Measurements from ENCODE around the gene DEFB132. TPM values are rescaled to one million over a fixed set of nuclear protein-coding genes. Genes with fewer than 3 reads are reported as not detected.

DEFB132 gene
- total and polyA plus RNA-seq, 7 donors = not detected

DNA sequence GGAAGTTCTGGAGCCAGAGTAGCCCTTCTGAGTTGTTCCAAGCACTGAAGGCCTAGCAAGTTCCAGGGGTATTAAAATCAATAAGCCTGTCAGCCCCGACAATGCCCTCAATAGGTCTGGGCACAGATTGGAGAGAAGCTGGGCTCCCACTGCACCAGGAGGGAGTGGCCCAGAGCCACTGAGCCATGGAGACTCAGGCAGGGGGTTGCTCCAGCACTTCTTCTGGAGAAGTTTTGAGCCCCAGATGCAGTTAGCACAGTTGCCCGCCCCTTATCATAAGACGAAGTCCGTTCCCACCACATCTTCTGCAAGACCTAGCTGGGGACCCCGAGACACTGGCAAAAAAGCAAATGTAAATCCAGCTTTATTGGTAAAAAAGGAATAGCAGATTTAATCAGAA is 13.0 kb downstream of the DEFB132 start:
- WGBS, 3 donors = 81 to 94% (median 88%) methylated on average over 5 of the region's 5 CpGs
- intact Hi-C loops (cut with DNase I) = loop anchor here in 1 of 2 donors (10.0 kb wide), 1 partner anchor 64 kb away; no protein-coding TSS in a partner anchor

DNA sequence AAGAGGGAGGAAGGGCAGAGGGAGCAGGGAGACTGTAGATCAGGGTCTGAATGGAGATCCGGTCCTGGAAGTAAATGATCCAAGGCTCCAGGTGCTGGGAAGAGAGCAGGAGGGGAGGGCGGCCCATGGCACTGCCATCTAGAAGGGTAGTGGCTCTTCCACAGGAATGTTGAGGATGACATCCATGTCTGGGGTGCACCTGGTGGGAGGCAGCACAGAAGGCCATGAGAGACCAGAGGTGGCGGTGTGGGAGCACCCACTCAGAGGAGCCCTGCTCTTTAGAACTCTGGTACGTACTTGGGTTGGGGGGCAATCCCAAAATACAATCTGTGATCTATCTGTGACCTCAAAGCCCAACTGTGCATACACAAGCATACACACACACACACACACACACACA is 13.5 kb downstream of the DEFB132 start:
- ATAC-seq (no peak), DNase-seq (no peak)
- no peaks in the 10 kb centered on the region for H3K4me1 ChIP-seq
- H3K36me3 ChIP-seq (ENCODE audit: insufficient read depth in 1 of 2, low read depth in 1 of 2) = peaks cover under 1 to 2% of the 10 kb centered on the region in 2 donors
- intact Hi-C loops (cut with DNase I) = loop anchor here in 1 of 2 donors (10.0 kb wide), 1 partner anchor 64 kb away; no protein-coding TSS in a partner anchor
- WGBS, 3 donors = 89 to 96% (median 95%) methylated on average over 4 of the region's 4 CpGs
- H3K27ac ChIP-seq = no peak overlapping the region
- H3K9me3 ChIP-seq = no peaks in the 10 kb centered on the region
- TF ChIP-seq, protein P1, sequence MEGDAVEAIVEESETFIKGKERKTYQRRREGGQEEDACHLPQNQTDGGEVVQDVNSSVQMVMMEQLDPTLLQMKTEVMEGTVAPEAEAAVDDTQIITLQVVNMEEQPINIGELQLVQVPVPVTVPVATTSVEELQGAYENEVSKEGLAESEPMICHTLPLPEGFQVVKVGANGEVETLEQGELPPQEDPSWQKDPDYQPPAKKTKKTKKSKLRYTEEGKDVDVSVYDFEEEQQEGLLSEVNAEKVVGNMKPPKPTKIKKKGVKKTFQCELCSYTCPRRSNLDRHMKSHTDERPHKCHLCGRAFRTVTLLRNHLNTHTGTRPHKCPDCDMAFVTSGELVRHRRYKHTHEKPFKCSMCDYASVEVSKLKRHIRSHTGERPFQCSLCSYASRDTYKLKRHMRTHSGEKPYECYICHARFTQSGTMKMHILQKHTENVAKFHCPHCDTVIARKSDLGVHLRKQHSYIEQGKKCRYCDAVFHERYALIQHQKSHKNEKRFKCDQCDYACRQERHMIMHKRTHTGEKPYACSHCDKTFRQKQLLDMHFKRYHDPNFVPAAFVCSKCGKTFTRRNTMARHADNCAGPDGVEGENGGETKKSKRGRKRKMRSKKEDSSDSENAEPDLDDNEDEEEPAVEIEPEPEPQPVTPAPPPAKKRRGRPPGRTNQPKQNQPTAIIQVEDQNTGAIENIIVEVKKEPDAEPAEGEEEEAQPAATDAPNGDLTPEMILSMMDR (IDR thresholded peaks at IDR 0.05) = no peak
- H3K4me3 ChIP-seq = no peak overlapping the region
- H3K27me3 ChIP-seq (ENCODE audit: insufficient read depth in 3 of 3, low read length in 2 of 3) = no peaks in the 10 kb centered on the region

More for the DNA sequence above, 13.0 kb downstream of the DEFB132 start:
- Histone ChIP-seq H3K9me3 (no peaks in the 10 kb centered on the region), H3K4me1 (no peaks in the 10 kb centered on the region), H3K27ac (no peak overlapping the region), H3K36me3 (ENCODE audit: insufficient read depth in 1 of 2, low read depth in 1 of 2) (peaks cover 0 to 2% of the 10 kb centered on the region in 2 donors), H3K27me3 (ENCODE audit: insufficient read depth in 3 of 3, low read length in 2 of 3) (no peaks in the 10 kb centered on the region), H3K4me3 (no peak overlapping the region)
- TF ChIP-seq, protein P1 (IDR thresholded peaks at IDR 0.05) = no peak
- no peak for DNase-seq
- ATAC-seq = no peak

DNA sequence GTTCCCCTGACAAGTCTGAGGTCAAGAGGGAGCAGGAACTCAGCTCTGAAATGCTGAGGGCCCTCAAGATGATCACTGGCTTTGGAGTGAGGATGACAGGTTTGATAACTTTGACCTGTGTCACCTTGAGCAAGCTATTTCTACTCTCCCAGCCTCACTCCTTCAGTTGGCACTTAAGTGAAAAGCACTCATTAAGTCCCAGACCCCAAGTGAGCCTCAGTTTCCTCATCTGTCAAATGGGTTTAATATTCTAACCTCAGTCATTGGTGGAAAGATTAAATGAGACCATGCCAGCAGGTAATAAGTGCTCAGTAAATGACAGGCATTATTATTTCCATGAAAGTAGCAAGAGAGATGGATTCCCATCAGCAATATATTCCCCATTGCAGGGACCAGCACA is 14.0 kb downstream of the DEFB132 start:
- intact Hi-C loops (cut with DNase I) = loop anchor here in 1 of 2 donors (10.0 kb wide), 1 partner anchor 63 kb away; no protein-coding TSS in a partner anchor
- no peak for ATAC-seq

DNA sequence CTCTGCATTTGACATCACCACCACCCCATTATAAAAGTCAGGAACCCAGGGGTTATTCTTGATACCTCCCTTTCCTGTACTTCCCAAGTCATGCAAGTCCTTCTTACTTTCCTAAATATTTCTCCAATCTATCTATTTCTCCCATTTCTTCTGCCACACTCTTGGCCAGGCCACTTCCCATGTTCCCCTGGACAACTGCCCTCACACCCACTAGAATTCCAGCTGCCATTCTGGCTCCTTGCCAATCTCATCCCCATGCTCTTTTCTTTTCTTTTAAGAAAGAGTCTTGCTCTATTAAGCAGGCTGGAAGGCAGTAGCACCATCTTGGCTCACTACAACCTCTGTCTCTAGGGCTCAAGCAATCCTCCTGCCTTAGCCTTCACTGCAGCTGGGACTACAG is 15.2 kb downstream of the DEFB132 start:
- no peak for ATAC-seq
- no peak overlapping the region for H3K27ac ChIP-seq
- intact Hi-C loops (cut with DNase I) = loop anchor here in 1 of 2 donors (10.0 kb wide), 1 partner anchor 62 kb away; no protein-coding TSS in a partner anchor
- H3K4me3 ChIP-seq = no peak overlapping the region
- H3K36me3 ChIP-seq (ENCODE audit: insufficient read depth in 1 of 2, low read depth in 1 of 2) = peaks cover 2 to 13% of the 10 kb centered on the region in 2 donors
- no peaks in the 10 kb centered on the region for H3K27me3 ChIP-seq (ENCODE audit: insufficient read depth in 3 of 3, low read length in 2 of 3)
- no peaks in the 10 kb centered on the region for H3K9me3 ChIP-seq
- H3K4me1 ChIP-seq = no peaks in the 10 kb centered on the region
- TF ChIP-seq, protein P1 (IDR thresholded peaks at IDR 0.05) = no peak
- DNase-seq = no peak

More for the DNA sequence above, 14.0 kb downstream of the DEFB132 start:
- TF ChIP-seq, protein P1 (IDR thresholded peaks at IDR 0.05) = no peak
- no peaks in the 10 kb centered on the region for H3K27me3 ChIP-seq (ENCODE audit: insufficient read depth in 3 of 3, low read length in 2 of 3)
- H3K36me3 ChIP-seq (ENCODE audit: insufficient read depth in 1 of 2, low read depth in 1 of 2) = peaks cover 2 to 6% of the 10 kb centered on the region in 2 donors
- no peaks in the 10 kb centered on the region for H3K4me1 ChIP-seq
- no peak overlapping the region for H3K27ac ChIP-seq
- H3K4me3 ChIP-seq = no peak overlapping the region
- H3K9me3 ChIP-seq = no peaks in the 10 kb centered on the region
- no peak for DNase-seq

DNA sequence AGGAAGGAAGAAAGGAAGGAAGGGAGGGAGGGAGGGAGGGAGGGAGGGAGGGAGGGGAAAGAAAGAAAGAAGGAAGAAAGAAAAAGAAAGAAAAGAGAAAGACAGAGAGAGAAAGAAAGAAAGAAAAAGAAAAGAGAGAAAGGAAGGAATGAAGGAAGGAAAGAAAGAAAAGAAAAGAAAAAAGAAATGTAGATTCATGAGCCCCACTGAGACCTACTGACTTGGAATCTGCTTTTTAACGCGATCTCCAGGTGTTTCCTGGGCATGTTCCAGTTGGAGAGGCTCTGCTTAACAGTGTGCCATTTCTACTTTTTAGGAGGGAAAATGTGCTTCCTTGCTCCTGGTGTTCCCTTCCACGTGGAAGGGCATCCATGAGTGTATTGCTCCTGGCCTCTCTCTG is 16.4 kb downstream of the DEFB132 start:
- intact Hi-C loops (cut with DNase I) = loop anchor here in 1 of 2 donors (10.0 kb wide), 1 partner anchor 61 kb away; no protein-coding TSS in a partner anchor
- DNase-seq = no peak
- TF ChIP-seq, protein P1 (IDR thresholded peaks at IDR 0.05) = no peak
- ATAC-seq = no peak
- Histone ChIP-seq H3K27ac (no peak overlapping the region), H3K4me3 (no peak overlapping the region), H3K9me3 (no peaks in the 10 kb centered on the region), H3K36me3 (ENCODE audit: insufficient read depth in 1 of 2, low read depth in 1 of 2) (peaks cover 2 to 13% of the 10 kb centered on the region in 2 donors), H3K27me3 (ENCODE audit: insufficient read depth in 3 of 3, low read length in 2 of 3) (no peaks in the 10 kb centered on the region), H3K4me1 (no peaks in the 10 kb centered on the region)
- WGBS, 3 donors = 47 to 65% (median 64%) methylated on average over 3 of the region's 3 CpGs
